Stomach (tissue), 4 donors: ENCODE results near the gene AP3B1.

Experiments used
- CTCF ChIP-seq, 7 experiments: fragments of 450-650 bp in 4 of 7; fragments of 200-600 bp in 3 of 7; sonication (generic) in 3 of 7; IDR thresholded peaks; one replicate each; pipeline ENCODE4 v1.5.1; 2016 to 2019; ENCODE audit warnings: antibody characterized with exemption in 7 of 7, control low read depth in 2 of 7, mild to moderate bottlenecking in 1 of 7
- POLR2A ChIP-seq, 4 donors: fragments of 450-650 bp; IDR thresholded peaks; one replicate each; pipeline ENCODE4 v1.6.1; 2016; ENCODE audit warnings: antibody characterized with exemption in 4 of 4, control low read depth in 2 of 4, mild to moderate bottlenecking in 1 of 4, moderate library complexity in 1 of 4
- POLR2AphosphoS5 ChIP-seq, 3 donors: sonication (generic); formaldehyde crosslinking; IDR thresholded peaks; one replicate each; pipeline ENCODE4 v1.6.1; 2016; ENCODE audit warnings: antibody characterized with exemption in 3 of 3

DNA sequence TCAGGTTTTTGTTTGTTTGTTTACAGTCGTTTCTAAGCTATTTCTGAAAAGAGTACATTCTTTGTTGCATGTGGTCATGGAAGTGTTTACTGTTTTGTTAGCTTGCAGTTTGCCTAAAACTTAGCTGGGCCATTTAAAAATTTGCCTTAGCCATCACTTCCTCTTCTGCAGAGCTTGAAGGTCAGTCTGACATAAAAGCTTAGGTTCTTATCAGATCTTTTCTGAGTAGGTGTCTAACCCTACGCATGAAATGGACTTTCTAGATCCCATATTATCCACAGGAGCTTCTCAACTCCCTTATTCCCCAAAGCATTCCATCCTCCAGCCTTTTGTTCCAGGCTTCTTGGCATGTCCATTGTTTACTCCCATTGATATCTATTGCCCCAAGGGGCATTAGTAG, 90.3 kb downstream of the AP3B1 start:
- TF ChIP-seq CTCF (IDR thresholded peaks at IDR 0.05), result no peak
- TF ChIP-seq POLR2A (IDR thresholded peaks at IDR 0.05), result no peak
- TF ChIP-seq POLR2AphosphoS5 (IDR thresholded peaks at IDR 0.05), result no peak
